22Rv1 (cell line): ENCODE data around the gene C5.

Source experiments
- ZFX ChIP-seq: fragments of 450-650 bp; IDR thresholded peaks from 2 replicates; pipeline ENCODE4 v1.6.1; 2017; ENCODE audit warnings: antibody characterized with exemption, borderline replicate concordance
- TF ChIP-seq, protein P1 (sequence below): fragments of 450-650 bp; IDR thresholded peaks from 2 replicates; pipeline ENCODE4 v1.5.1; 2017; ENCODE audit warnings: mild to moderate bottlenecking

DNA sequence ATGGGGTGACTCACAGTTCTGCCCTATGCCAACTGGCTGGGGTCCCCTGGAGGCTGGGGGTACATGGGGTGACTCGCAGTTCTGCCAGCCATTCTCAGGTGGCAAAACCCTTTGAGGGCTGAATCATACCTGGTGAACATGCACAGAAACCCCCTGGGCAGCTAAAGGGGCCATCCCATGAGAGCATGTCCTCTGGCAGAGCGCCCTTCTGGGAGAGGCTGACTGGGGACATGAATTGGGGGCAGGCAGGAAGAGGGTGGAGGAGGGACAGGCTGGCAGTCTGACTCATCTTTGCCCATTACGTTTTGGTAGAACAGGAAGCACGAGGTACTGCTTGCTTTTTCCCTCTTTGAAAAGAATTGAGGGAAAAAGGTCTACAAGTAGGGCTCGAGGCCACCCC lies 140.2 kb downstream of the C5 start:
- TF ChIP-seq, protein P1, sequence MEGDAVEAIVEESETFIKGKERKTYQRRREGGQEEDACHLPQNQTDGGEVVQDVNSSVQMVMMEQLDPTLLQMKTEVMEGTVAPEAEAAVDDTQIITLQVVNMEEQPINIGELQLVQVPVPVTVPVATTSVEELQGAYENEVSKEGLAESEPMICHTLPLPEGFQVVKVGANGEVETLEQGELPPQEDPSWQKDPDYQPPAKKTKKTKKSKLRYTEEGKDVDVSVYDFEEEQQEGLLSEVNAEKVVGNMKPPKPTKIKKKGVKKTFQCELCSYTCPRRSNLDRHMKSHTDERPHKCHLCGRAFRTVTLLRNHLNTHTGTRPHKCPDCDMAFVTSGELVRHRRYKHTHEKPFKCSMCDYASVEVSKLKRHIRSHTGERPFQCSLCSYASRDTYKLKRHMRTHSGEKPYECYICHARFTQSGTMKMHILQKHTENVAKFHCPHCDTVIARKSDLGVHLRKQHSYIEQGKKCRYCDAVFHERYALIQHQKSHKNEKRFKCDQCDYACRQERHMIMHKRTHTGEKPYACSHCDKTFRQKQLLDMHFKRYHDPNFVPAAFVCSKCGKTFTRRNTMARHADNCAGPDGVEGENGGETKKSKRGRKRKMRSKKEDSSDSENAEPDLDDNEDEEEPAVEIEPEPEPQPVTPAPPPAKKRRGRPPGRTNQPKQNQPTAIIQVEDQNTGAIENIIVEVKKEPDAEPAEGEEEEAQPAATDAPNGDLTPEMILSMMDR = no peak
- no peak for TF ChIP-seq ZFX
